SK-N-SH treated with all-trans-retinoic acid at 6 μM for 48 hours (cell line): ENCODE data around the gene ZP3.
A peak's percentile ranks its signal among the peaks of the same experiment; 100 is the strongest.
"Not testable (repeated sequence)": the region's sequence is repeated elsewhere in the genome, so short reads cannot be mapped to it uniquely, and the experiment has no call there.

ENCODE experiments used
- ATAC-seq: fragments of 200-7000 bp; cut with Tn5 transposase; 3 replicates; pipeline ENCODE4 v1.9.1; 2020; ENCODE audit warnings: mild to moderate bottlenecking, moderate library complexity
- ARNTL ChIP-seq: fragments of 450-650 bp; formaldehyde crosslinking; IDR thresholded peaks from 2 replicates; pipeline ENCODE4 v1.5.0; 2020; ENCODE audit warnings: low read depth, mild to moderate bottlenecking, moderate library complexity, borderline replicate concordance
- BACH2 ChIP-seq: fragments of 250-450 bp; sonication (Bioruptor Pico); IDR thresholded peaks from 2 replicates; pipeline ENCODE4 v1.9.0; 2021; ENCODE audit warnings: mild to moderate bottlenecking, borderline replicate concordance
- CSDC2 ChIP-seq: fragments of 250-450 bp; sonication (Bioruptor Pico); IDR thresholded peaks from 2 replicates; pipeline ENCODE4 v1.5.0; 2020; ENCODE audit warnings: mild to moderate bottlenecking, moderate library complexity
- ESRRG ChIP-seq: fragments of 250-450 bp; sonication (Bioruptor Pico); IDR thresholded peaks from 2 replicates; pipeline ENCODE4 v1.6.1; 2021; ENCODE audit warnings: mild to moderate bottlenecking
- GLIS3 ChIP-seq: fragments of 250-450 bp; sonication (Bioruptor Pico); IDR thresholded peaks from 2 replicates; pipeline ENCODE4 v1.5.0; 2020; ENCODE audit warnings: mild to moderate bottlenecking, moderate library complexity
- ISL1 ChIP-seq: fragments of 250-450 bp; sonication (Bioruptor Pico); IDR thresholded peaks from 2 replicates; pipeline ENCODE4 v2.1.2; 2022; ENCODE audit warnings: mild to moderate bottlenecking, moderate library complexity
- OSR1 ChIP-seq: fragments of 250-450 bp; sonication (Bioruptor Pico); IDR thresholded peaks from 2 replicates; pipeline ENCODE4 v1.8.0; 2022; ENCODE audit warnings: moderate library complexity, mild to moderate bottlenecking, inconsistent platforms
- PPARA ChIP-seq: fragments of 250-450 bp; sonication (Bioruptor Pico); IDR thresholded peaks from 2 replicates; pipeline ENCODE4 v1.5.0; 2020; ENCODE audit warnings: mild to moderate bottlenecking, borderline replicate concordance
- RARB ChIP-seq: fragments of 250-450 bp; sonication (Bioruptor Pico); IDR thresholded peaks from 2 replicates; pipeline ENCODE4 v1.8.0; 2021; ENCODE audit warnings: mild to moderate bottlenecking, moderate library complexity
- SNAI2 ChIP-seq: fragments of 250-450 bp; sonication (Bioruptor Pico); IDR thresholded peaks from 2 replicates; pipeline ENCODE4 v1.5.0; 2020; ENCODE audit warnings: mild to moderate bottlenecking, moderate library complexity
- TCF4 ChIP-seq: fragments of 250-450 bp; sonication (Bioruptor Pico); IDR thresholded peaks from 2 replicates; pipeline ENCODE4 v1.8.0; 2021; ENCODE audit warnings: mild to moderate bottlenecking, moderate library complexity, borderline replicate concordance
- TOX ChIP-seq: fragments of 250-450 bp; sonication (Bioruptor Pico); IDR thresholded peaks from 2 replicates; pipeline ENCODE4 v1.8.0; 2021; ENCODE audit warnings: mild to moderate bottlenecking, moderate library complexity, borderline replicate concordance
- ZC3H10 ChIP-seq: fragments of 250-450 bp; sonication (Bioruptor Pico); IDR thresholded peaks from 2 replicates; pipeline ENCODE4 v1.5.1; 2021; ENCODE audit warnings: mild to moderate bottlenecking, moderate library complexity
- ZFP3 ChIP-seq: fragments of 250-450 bp; sonication (Bioruptor Pico); IDR thresholded peaks from 2 replicates; pipeline ENCODE4 v1.5.0; 2020; ENCODE audit warnings: mild to moderate bottlenecking, moderate library complexity
- ZFP30 ChIP-seq: fragments of 450-650 bp; formaldehyde crosslinking; IDR thresholded peaks from 2 replicates; pipeline ENCODE4 v1.5.0; 2022; ENCODE audit warnings: mild to moderate bottlenecking, moderate library complexity
- ZNF70 ChIP-seq: fragments of 450-650 bp; formaldehyde crosslinking; IDR thresholded peaks from 2 replicates; pipeline ENCODE4 v1.5.0; 2020; ENCODE audit warnings: mild to moderate bottlenecking, moderate library complexity
- ZNF8 ChIP-seq: fragments of 450-650 bp; formaldehyde crosslinking; IDR thresholded peaks from 2 replicates; pipeline ENCODE4 v1.5.0; 2020; ENCODE audit warnings: mild to moderate bottlenecking, moderate library complexity
- TF ChIP-seq, protein P1 (sequence below): fragments of 250-450 bp; sonication (Bioruptor Pico); IDR thresholded peaks from 2 replicates; pipeline ENCODE4 v1.8.0; 2021; ENCODE audit warnings: low read depth, mild to moderate bottlenecking, moderate library complexity, borderline replicate concordance
- TF ChIP-seq, protein P2 (sequence below): fragments of 250-450 bp; sonication (Bioruptor Pico); IDR thresholded peaks from 2 replicates; pipeline ENCODE4 v1.8.0; 2020; ENCODE audit warnings: mild to moderate bottlenecking, moderate library complexity, borderline replicate concordance
- TF ChIP-seq, protein P3 (sequence below): fragments of 250-450 bp; sonication (Bioruptor Pico); IDR thresholded peaks from 2 replicates; pipeline ENCODE4 v1.5.1; 2020; ENCODE audit warnings: low read depth, mild to moderate bottlenecking, moderate library complexity

ZP3 gene

DNA sequence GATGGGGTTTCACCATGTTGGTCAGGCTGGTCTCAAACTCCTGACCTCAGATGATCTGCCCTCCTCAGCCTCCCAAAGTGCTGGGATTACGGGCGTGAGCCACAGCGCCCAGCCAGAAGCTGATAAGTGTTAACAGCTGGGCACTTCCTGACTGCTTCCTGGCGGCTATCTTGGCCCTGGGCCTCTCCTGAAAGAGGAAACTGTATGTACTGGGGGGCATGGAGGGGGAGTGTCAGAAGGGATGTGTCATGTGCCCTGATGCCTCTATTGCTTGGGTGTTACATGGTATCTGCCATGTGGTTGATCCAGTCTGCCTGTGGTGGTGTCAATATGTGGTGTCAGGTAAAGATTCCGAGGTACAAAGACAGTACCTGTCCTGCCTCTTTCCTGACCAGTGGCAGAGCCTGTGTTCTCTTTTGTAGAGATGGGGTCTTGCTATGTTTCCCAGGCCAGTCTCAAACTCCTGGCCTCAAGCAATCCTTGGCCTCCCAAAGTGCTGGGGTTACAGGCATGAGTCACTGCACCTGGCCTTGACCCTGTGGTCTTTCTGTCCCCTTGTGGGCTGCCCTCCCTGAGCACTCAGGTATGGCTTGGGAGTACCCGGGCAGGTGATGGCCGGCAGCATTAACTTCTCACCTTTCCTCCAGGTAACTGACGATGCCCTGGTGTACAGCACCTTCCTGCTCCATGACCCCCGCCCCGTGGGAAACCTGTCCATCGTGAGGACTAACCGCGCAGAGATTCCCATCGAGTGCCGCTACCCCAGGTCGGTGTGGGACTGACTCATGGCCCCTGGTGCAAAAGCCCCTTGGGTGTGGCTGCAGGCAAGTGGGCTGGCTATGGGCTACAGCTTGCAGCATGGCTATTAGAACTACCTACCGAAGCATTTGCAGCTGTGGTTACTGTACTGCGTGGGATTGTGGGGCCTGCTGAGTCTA is 4.4 kb downstream of the ZP3 start:
- peak; percentile 43 for ATAC-seq
- TF ChIP-seq RARB (CRISPR knock-in tag): no peak
- TF ChIP-seq ZNF8 (CRISPR knock-in tag): no peak
- TF ChIP-seq, protein P1, sequence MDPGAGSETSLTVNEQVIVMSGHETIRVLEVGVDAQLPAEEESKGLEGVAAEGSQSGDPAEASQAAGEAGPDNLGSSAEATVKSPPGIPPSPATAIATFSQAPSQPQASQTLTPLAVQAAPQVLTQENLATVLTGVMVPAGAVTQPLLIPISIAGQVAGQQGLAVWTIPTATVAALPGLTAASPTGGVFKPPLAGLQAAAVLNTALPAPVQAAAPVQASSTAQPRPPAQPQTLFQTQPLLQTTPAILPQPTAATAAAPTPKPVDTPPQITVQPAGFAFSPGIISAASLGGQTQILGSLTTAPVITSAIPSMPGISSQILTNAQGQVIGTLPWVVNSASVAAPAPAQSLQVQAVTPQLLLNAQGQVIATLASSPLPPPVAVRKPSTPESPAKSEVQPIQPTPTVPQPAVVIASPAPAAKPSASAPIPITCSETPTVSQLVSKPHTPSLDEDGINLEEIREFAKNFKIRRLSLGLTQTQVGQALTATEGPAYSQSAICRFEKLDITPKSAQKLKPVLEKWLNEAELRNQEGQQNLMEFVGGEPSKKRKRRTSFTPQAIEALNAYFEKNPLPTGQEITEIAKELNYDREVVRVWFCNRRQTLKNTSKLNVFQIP (CRISPR knock-in tag): no peak
- no peak for TF ChIP-seq PPARA (CRISPR knock-in tag)
- no peak for TF ChIP-seq ISL1 (CRISPR knock-in tag)
- TF ChIP-seq GLIS3 (CRISPR knock-in tag): no peak
- no peak for TF ChIP-seq CSDC2 (CRISPR knock-in tag)
- no peak for TF ChIP-seq OSR1
- no peak for TF ChIP-seq ZNF70
- TF ChIP-seq ZC3H10 (CRISPR knock-in tag): no peak
- TF ChIP-seq SNAI2: no peak
- TF ChIP-seq TCF4: no peak
- TF ChIP-seq ZFP3 (CRISPR knock-in tag): no peak
- TF ChIP-seq, protein P2, sequence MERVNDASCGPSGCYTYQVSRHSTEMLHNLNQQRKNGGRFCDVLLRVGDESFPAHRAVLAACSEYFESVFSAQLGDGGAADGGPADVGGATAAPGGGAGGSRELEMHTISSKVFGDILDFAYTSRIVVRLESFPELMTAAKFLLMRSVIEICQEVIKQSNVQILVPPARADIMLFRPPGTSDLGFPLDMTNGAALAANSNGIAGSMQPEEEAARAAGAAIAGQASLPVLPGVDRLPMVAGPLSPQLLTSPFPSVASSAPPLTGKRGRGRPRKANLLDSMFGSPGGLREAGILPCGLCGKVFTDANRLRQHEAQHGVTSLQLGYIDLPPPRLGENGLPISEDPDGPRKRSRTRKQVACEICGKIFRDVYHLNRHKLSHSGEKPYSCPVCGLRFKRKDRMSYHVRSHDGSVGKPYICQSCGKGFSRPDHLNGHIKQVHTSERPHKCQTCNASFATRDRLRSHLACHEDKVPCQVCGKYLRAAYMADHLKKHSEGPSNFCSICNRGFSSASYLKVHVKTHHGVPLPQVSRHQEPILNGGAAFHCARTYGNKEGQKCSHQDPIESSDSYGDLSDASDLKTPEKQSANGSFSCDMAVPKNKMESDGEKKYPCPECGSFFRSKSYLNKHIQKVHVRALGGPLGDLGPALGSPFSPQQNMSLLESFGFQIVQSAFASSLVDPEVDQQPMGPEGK (CRISPR knock-in tag): no peak
- no peak for TF ChIP-seq TOX (CRISPR knock-in tag)

DNA sequence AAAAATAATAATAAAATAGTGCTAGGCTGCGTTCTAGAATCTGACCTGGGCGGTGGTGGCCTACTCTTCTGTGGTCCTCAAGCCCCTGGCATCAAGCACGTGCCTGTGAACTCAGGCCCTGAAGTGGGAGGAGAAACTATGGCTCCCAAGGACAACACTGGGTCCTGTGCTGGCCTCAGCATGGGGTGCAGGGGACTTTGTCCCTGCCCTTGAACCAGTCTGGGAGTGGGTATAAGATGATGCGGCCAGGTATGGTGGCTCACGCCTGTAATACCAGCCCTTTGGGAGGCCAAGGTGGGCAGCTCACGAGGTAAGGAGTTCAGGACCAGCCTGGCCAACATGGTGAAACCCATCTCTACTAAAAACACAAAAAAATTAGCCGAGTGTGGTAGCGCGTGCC is 5.5 kb downstream of the ZP3 start:
- ATAC-seq: no peak
- no peak for TF ChIP-seq ARNTL (CRISPR knock-in tag)
- no peak for TF ChIP-seq PPARA (CRISPR knock-in tag)
- no peak for TF ChIP-seq SNAI2
- TF ChIP-seq, protein P2 (CRISPR knock-in tag): no peak
- no peak for TF ChIP-seq BACH2 (CRISPR knock-in tag)
- no peak for TF ChIP-seq ESRRG (CRISPR knock-in tag)
- TF ChIP-seq ZFP30 (CRISPR knock-in tag): no peak
- TF ChIP-seq RARB (CRISPR knock-in tag): no peak
- no peak for TF ChIP-seq TCF4

DNA sequence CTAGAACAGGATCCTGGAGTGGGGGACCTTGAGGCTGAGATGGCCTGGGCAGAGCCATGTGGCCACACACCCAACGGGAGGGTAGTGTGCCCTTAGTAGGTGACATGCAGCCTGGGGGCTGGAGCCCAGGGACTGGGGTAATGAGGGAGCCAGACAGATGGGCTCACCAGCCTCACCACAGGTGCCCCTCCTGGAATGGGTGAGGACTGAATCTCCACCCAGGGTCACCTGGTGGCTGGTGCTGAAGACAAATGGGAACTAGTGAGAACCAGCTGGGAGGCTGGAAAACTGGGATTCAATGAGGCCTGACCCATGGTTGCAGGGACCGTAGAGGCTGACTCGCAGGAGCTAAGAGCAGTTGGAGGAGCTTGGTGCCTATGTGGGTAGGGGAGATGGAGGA is 6.1 kb downstream of the ZP3 start:
- ATAC-seq: no peak
- TF ChIP-seq, protein P3, sequence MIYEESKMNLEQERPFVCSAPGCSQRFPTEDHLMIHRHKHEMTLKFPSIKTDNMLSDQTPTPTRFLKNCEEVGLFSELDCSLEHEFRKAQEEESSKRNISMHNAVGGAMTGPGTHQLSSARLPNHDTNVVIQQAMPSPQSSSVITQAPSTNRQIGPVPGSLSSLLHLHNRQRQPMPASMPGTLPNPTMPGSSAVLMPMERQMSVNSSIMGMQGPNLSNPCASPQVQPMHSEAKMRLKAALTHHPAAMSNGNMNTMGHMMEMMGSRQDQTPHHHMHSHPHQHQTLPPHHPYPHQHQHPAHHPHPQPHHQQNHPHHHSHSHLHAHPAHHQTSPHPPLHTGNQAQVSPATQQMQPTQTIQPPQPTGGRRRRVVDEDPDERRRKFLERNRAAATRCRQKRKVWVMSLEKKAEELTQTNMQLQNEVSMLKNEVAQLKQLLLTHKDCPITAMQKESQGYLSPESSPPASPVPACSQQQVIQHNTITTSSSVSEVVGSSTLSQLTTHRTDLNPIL (CRISPR knock-in tag): no peak
- TF ChIP-seq PPARA (CRISPR knock-in tag): no peak
- no peak for TF ChIP-seq ZFP30 (CRISPR knock-in tag)
- no peak for TF ChIP-seq OSR1
- no peak for TF ChIP-seq BACH2 (CRISPR knock-in tag)
- no peak for TF ChIP-seq ISL1 (CRISPR knock-in tag)
- TF ChIP-seq, protein P1 (CRISPR knock-in tag): no peak
- no peak for TF ChIP-seq TOX (CRISPR knock-in tag)
- no peak for TF ChIP-seq ZNF8 (CRISPR knock-in tag)

DNA sequence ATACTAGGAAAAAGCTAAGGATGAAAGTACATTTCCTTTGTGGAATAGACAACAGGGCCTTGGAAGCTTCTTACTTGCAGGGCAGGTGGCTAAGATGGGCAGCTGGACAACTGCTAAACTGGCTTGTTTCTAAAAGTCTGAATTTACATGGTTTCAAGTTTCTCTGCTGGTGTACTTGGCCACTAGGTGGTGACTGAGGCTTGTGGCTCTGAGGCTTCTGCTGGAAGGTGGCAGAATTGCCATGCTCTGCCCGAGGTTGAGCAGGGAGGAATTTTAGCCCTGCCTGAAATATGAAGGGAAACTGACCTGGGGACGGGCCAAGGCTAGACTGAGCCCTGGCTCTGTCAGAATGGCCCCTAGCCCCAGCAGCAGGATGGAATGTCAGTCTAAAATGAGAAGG is 13.1 kb downstream of the ZP3 start:
- peak; percentile 96 for ATAC-seq

DNA sequence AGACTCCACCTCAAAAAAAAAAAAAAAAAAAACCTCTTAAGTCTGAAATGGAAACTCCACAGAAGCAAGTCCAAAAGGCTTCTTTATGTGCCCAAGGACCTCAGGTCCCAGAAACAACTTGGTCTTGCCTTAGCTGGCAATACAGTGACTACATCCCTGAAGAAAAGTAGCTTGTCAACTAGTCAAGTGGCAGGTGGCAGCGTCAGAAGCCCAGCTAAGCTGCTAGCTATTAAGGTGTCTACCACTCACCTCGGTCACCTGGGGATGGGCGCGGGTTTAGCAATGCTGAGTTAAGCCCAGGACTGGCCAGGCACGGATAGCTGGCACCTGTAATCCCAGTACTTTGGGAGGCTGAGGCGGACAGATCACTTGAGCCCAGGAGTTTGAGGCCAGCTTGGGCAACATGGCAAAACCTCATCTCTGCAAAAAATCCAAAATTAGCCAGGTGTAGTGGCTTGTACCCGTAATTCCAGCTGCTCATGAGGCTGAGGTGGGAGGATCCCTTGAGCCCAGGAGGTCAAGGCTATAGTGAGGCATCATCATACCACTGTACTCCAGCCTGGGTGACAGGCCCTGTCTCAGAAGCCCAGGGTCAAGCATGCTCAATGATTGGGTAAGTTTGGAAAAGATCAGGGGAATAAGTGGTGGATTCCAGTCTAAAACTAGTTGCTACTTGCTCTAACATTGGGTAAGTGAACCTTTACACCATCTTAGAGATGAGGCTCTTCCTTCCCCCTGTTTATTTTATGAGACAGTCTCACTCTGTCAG is 14.6 kb downstream of the ZP3 start:
- ATAC-seq: not testable (repeated sequence)

DNA sequence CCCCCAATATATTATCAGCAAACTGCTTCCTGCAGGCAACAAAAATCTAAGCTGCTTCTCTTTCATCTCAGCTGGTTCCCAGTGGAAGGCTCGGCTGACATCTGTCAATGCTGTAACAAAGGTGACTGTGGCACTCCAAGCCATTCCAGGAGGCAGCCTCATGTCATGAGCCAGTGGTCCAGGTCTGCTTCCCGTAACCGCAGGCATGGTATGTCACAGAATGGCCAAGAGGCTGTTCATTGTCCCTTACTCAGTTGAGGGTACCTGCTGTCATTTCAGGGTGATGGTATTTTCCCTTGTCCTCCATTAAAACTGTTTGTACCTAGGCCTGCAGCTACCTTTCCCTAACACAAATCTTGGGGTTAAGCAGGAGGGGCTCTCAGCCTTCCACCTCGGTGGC is 15.7 kb downstream of the ZP3 start:
- ATAC-seq: not testable (repeated sequence)

DNA sequence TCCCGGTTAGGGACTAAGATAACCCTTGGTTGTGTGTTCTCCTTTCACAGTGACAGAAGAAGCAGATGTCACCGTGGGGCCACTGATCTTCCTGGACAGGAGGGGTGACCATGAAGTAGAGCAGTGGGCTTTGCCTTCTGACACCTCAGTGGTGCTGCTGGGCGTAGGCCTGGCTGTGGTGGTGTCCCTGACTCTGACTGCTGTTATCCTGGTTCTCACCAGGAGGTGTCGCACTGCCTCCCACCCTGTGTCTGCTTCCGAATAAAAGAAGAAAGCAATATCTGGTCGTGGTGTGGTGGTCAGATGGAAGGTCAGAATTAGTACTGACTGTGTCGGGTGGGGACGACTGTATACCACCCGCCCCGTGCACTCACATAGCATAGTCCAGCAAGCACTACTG is 17.0 kb downstream of the ZP3 start:
- peak; percentile 22; the same call in 2 of the 3 replicates for ATAC-seq
